ENCODE measurements around the gene LASP1NB.
"Not testable (repeated sequence)": the region's sequence is repeated elsewhere in the genome, so short reads cannot be mapped to it uniquely, and the experiment has no call there.

The LASP1NB gene

GRCh38 chr17:38947189-38947588 lies 21.8 kb downstream of the LASP1NB start:
- POLR2A ChIA-PET = no interaction called here
- DNase-seq (ENCODE audit: low read depth, low spot score) (no peak), FAIRE-seq (no peak)
- Histone ChIP-seq H2AFZ (ENCODE audit: low read depth, low read length) (no peak overlapping the region), H3K79me2 (ENCODE audit: control insufficient read depth, insufficient read depth, low read length) (no peaks in the 10 kb centered on the region), H3K4me2 (ENCODE audit: insufficient read depth, low read length) (no peak overlapping the region), H3K4me3 (replicated peaks in 1 of 3; ENCODE audit: insufficient read depth in 1 of 3, low read depth in 1 of 3, low read length in 3 of 3) (no peak overlapping the region), H3K27ac (ENCODE audit: insufficient read depth, low read depth, low read length) (no peak overlapping the region), H3K9ac (replicated peaks; ENCODE audit: extremely low read depth, insufficient read depth, low read length) (no peak overlapping the region), H3K27me3 (ENCODE audit: control insufficient read depth in 2 of 2, insufficient read depth in 2 of 2, low read length in 2 of 2) (no peaks in the 10 kb centered on the region), H3K4me1 (ENCODE audit: control insufficient read depth, extremely low read depth, insufficient read depth, low read length) (no peaks in the 10 kb centered on the region), H3K9me1 (replicated peaks; ENCODE audit: control insufficient read depth, extremely low read depth, insufficient read depth, low read length) (no peaks in the 10 kb centered on the region), H3K9me3 (replicated peaks; ENCODE audit: control insufficient read depth, insufficient read depth, low read length) (no peaks in the 10 kb centered on the region), H3K36me3 (ENCODE audit: control insufficient read depth in 2 of 2, extremely low read depth in 1 of 2, insufficient read depth in 2 of 2, low read length in 2 of 2) (no peaks in the 10 kb centered on the region), H4K20me1 (replicated peaks; ENCODE audit: control insufficient read depth, extremely low read depth, insufficient read depth, low read length) (no peaks in the 10 kb centered on the region)
- TF ChIP-seq FOS (IDR thresholded peaks at IDR 0.05; ENCODE audit: borderline replicate concordance, insufficient read depth, low read length) (no peak), CTCF (IDR thresholded peaks at IDR 0.05; ENCODE audit: extremely low read depth in 1 of 2, insufficient read depth in 1 of 2, low read depth in 1 of 2, low read length in 2 of 2) (no peak)
- dilution Hi-C loops (cut with MboI; ENCODE audit: extremely low pct_ligation_motif_present, low sequenced_read_pairs) (no loop called here), intact Hi-C loops (cut with micrococcal nuclease) (no loop called here)
- no TSS peak for BruUV-seq (replicated peaks)
- CTCF ChIA-PET = interaction anchor here (1.2 kb wide), 1 partner anchor 36 kb away, joined by 3 read pairs; no protein-coding TSS in a partner anchor

GRCh38 chr17:38953800-38954199 lies 28.4 kb downstream of the LASP1NB start:
- CTCF ChIA-PET; H3K9me1 ChIP-seq (replicated peaks; ENCODE audit: control insufficient read depth, extremely low read depth, insufficient read depth, low read length); H2AFZ ChIP-seq (ENCODE audit: low read depth, low read length); dilution Hi-C loops (cut with MboI; ENCODE audit: extremely low pct_ligation_motif_present, low sequenced_read_pairs); H3K9ac ChIP-seq (replicated peaks; ENCODE audit: extremely low read depth, insufficient read depth, low read length); DNase-seq (ENCODE audit: low read depth, low spot score); H3K4me2 ChIP-seq (ENCODE audit: insufficient read depth, low read length); H4K20me1 ChIP-seq (replicated peaks; ENCODE audit: control insufficient read depth, extremely low read depth, insufficient read depth, low read length); H3K36me3 ChIP-seq (ENCODE audit: control insufficient read depth in 2 of 2, extremely low read depth in 1 of 2, insufficient read depth in 2 of 2, low read length in 2 of 2); FAIRE-seq; intact Hi-C loops (cut with micrococcal nuclease); POLR2A ChIA-PET; H3K4me3 ChIP-seq (replicated peaks in 1 of 3; ENCODE audit: insufficient read depth in 1 of 3, low read depth in 1 of 3, low read length in 3 of 3); H3K27ac ChIP-seq (ENCODE audit: insufficient read depth, low read depth, low read length); BruUV-seq (replicated peaks); H3K9me3 ChIP-seq (replicated peaks; ENCODE audit: control insufficient read depth, insufficient read depth, low read length); H3K79me2 ChIP-seq (ENCODE audit: control insufficient read depth, insufficient read depth, low read length); H3K4me1 ChIP-seq (ENCODE audit: control insufficient read depth, extremely low read depth, insufficient read depth, low read length); H3K27me3 ChIP-seq (ENCODE audit: control insufficient read depth in 2 of 2, insufficient read depth in 2 of 2, low read length in 2 of 2): not testable (repeated sequence)

Data from endothelial cell of umbilical vein (primary cell).